Vagina (tissue), 2 donors: ENCODE data around the gene SPATA16. TPM values are rescaled to one million over a fixed set of nuclear protein-coding genes. Genes with fewer than 3 reads are reported as not detected.

Source experiments
- DNase-seq, 2 donors: peaks; one replicate each; pipeline ENCODE4 v3.0.0-alpha.2; 2017; ENCODE audit errors: extremely low spot score in 2 of 2
- H3K27ac ChIP-seq: fragments of 200-600 bp; sonication (generic); one replicate; pipeline ENCODE4 v1.5.1; 2019
- H3K27me3 ChIP-seq: fragments of 200-600 bp; sonication (generic); one replicate; pipeline ENCODE4 v1.5.1; 2019
- H3K36me3 ChIP-seq, 2 donors: fragments of 200-600 bp; sonication (generic); one replicate each; pipeline ENCODE4 v1.5.1; 2017 to 2019
- H3K4me1 ChIP-seq: fragments of 200-600 bp; sonication (generic); one replicate; pipeline ENCODE4 v1.5.1; 2019
- H3K4me3 ChIP-seq, 2 donors: fragments of 200-600 bp; sonication (generic); 1 replicate in 1 of 2; 2 replicates in 1 of 2; pipeline ENCODE4 v1.5.1; 2016 to 2019
- H3K9me3 ChIP-seq: fragments of 200-600 bp; sonication (generic); one replicate; pipeline ENCODE4 v1.5.1; 2019
- CTCF ChIP-seq, 3 experiments: fragments of 450-650 bp in 2 of 3; fragments of 200-600 bp in 1 of 3; sonication (generic) in 1 of 3; IDR thresholded peaks; one replicate each; pipeline ENCODE4 v1.5.1; 2017 to 2019; ENCODE audit warnings: antibody characterized with exemption in 3 of 3, mild to moderate bottlenecking in 2 of 3, moderate library complexity in 2 of 3
- POLR2A ChIP-seq, 2 donors: fragments of 450-650 bp; IDR thresholded peaks; one replicate each; pipeline ENCODE4 v1.6.1; 2017; ENCODE audit warnings: antibody characterized with exemption in 2 of 2, mild to moderate bottlenecking in 2 of 2, moderate library complexity in 2 of 2
- POLR2AphosphoS5 ChIP-seq, 2 donors: sonication (generic); formaldehyde crosslinking; IDR thresholded peaks; one replicate each; pipeline ENCODE4 v1.9.0; 2017; ENCODE audit warnings: antibody characterized with exemption in 2 of 2, mild to moderate bottlenecking in 2 of 2, low read depth in 1 of 2; ENCODE audit not compliant: insufficient read depth in 1 of 2
- intact Hi-C: fragments of 100-400 bp; cut with DNase I; formaldehyde crosslinking; loops from one replicate; pipeline ENCODE4 v1.15.1; 2023
- total RNA-seq: library from RNA; depleted of rRNA; stranded (reverse); fragments of >200 nt; gene quantifications from one replicate; pipeline ENCODE4 v1.2.3, GENCODE V29; 2016

The SPATA16 gene
- total RNA-seq, 1 donor from 2014 or later: not detected

DNA sequence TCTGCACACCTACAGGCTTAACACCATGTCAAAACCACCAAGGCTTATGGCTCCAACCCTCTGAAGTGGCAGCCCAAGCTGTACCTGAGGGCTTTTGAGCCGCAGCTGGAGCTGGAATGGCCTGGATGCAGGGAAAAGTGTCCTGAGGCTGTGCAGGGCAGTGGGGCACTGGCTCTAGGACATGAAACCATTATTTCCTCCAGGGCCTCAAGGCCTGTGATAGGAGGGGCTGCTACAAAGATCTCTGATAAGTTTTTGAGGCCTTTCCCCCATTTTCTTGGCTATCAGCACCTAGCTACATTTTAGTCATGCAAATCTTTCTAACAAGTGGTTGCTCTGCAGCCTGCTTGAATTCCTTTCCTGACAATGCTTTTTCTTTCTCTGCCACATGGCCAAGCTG lies 37.6 kb downstream of the SPATA16 start:
- Histone ChIP-seq H3K36me3 (no peaks in the 10 kb centered on the region), H3K9me3 (no peaks in the 10 kb centered on the region), H3K27ac (no peak overlapping the region), H3K4me1 (no peaks in the 10 kb centered on the region), H3K27me3 (no peaks in the 10 kb centered on the region), H3K4me3 (no peak overlapping the region)
- DNase-seq: no peak
- no peak for TF ChIP-seq CTCF (IDR thresholded peaks at IDR 0.05)
- TF ChIP-seq POLR2AphosphoS5 (IDR thresholded peaks at IDR 0.05; ENCODE audit: insufficient read depth in 1 of 2, low read depth in 1 of 2): no peak
- TF ChIP-seq POLR2A (IDR thresholded peaks at IDR 0.05): no peak
- intact Hi-C loops: no loop called here

DNA sequence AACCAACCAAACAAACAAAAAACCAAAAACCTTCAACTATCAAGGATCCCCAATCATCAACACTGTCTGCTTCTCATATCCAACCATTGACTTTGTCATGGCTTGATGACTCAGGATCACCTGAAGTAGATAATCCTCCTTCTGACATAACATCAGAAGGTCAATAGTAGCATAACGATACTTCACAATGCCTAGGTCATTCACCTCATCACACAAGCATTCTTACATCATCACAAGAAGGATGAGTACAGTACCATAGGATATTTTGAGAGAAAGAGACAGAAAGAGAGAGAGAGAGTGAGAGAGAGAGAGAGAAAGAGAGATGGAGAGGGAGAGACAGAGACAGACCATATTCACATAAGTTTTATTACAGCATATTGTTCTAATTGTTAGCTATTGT lies 42.1 kb downstream of the SPATA16 start:
- Histone ChIP-seq H3K36me3 (no peaks in the 10 kb centered on the region), H3K27me3 (no peaks in the 10 kb centered on the region), H3K9me3 (no peaks in the 10 kb centered on the region), H3K4me1 (no peaks in the 10 kb centered on the region), H3K27ac (no peak overlapping the region), H3K4me3 (no peak overlapping the region)
- intact Hi-C loops: no loop called here
- DNase-seq: no peak
- TF ChIP-seq POLR2AphosphoS5 (IDR thresholded peaks at IDR 0.05; ENCODE audit: insufficient read depth in 1 of 2, low read depth in 1 of 2): no peak
- TF ChIP-seq CTCF (IDR thresholded peaks at IDR 0.05): no peak
- no peak for TF ChIP-seq POLR2A (IDR thresholded peaks at IDR 0.05)

DNA sequence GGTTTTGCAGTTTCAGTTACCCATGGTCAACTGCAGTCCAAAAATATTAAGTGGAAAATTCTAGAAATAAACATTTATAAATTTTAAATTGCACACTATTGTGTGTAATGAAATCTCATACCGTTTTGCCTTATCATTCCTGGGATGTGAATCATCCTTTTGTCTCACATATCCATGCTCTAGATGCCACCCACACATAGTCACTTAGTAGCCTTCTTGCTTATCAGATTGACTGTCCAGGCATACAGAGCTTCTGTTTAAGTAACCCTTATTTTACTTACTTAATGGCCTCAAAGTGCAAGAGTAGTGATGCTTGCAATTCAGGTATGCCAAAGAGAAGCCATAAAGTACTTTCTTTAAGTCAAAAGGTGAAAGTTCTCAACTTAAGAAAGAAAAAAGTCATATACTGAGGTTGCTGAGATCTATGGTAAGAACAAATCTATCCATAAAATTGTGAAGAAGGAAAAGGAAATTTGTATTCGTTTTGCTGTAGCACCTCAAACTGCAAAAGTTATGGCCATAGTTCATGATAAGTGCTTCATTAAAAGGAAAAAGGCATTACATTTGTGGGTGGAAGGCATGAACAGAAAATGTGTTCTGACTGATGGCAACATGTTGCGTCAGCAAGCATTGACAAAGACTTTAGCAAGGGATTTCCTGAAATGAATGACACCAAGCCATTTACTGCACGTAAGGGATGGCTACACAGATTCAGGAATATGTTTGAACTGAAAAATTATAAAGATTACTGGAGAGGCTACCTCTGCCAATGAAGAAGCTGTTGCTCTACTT lies 43.8 kb downstream of the SPATA16 start:
- H3K36me3 ChIP-seq: no peaks in the 10 kb centered on the region
- no peak overlapping the region for H3K27ac ChIP-seq
- no peak for DNase-seq
- intact Hi-C loops: no loop called here
- TF ChIP-seq POLR2A (IDR thresholded peaks at IDR 0.05) (no peak), CTCF (IDR thresholded peaks at IDR 0.05) (no peak), POLR2AphosphoS5 (IDR thresholded peaks at IDR 0.05; ENCODE audit: insufficient read depth in 1 of 2, low read depth in 1 of 2) (no peak)
- no peaks in the 10 kb centered on the region for H3K4me1 ChIP-seq
- no peaks in the 10 kb centered on the region for H3K9me3 ChIP-seq
- no peak overlapping the region for H3K4me3 ChIP-seq
- H3K27me3 ChIP-seq: no peaks in the 10 kb centered on the region

DNA sequence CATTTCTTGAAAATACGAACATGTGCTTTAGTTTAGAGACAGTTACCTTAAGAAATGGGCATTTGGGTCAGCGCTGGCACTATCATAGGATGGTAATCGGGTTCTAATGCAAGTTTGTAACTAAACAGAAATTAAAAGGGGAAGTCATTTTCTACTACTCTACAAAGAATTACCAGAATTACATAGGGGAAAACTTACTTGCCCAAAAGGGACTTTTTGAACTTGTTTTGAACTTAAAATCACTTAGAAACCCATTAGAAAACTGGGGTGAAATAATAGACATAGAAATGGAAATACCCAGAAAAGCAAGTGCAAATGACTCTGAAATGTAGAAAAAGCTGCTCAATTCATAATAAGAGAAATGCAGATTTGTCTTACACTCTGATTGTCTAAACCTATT lies 44.9 kb downstream of the SPATA16 start:
- Histone ChIP-seq H3K4me1 (no peaks in the 10 kb centered on the region), H3K9me3 (no peaks in the 10 kb centered on the region), H3K27me3 (no peaks in the 10 kb centered on the region), H3K4me3 (no peak overlapping the region), H3K27ac (no peak overlapping the region), H3K36me3 (no peaks in the 10 kb centered on the region)
- TF ChIP-seq CTCF (IDR thresholded peaks at IDR 0.05): no peak
- no peak for TF ChIP-seq POLR2AphosphoS5 (IDR thresholded peaks at IDR 0.05; ENCODE audit: insufficient read depth in 1 of 2, low read depth in 1 of 2)
- no peak for TF ChIP-seq POLR2A (IDR thresholded peaks at IDR 0.05)
- intact Hi-C loops: no loop called here
- DNase-seq: no peak

- Histone ChIP-seq H3K27ac (no peak overlapping the region), H3K4me3 (no peak overlapping the region), H3K4me1 (no peaks in the 10 kb centered on the region), H3K9me3 (no peaks in the 10 kb centered on the region), H3K27me3 (no peaks in the 10 kb centered on the region), H3K36me3 (no peaks in the 10 kb centered on the region)
- no peak for DNase-seq
- no peak for TF ChIP-seq POLR2A (IDR thresholded peaks at IDR 0.05)
- no peak for TF ChIP-seq CTCF (IDR thresholded peaks at IDR 0.05)
- TF ChIP-seq POLR2AphosphoS5 (IDR thresholded peaks at IDR 0.05; ENCODE audit: insufficient read depth in 1 of 2, low read depth in 1 of 2): no peak
- intact Hi-C loops: no loop called here
Measured at GRCh38 chr3:173092038-173092437, 49.0 kb downstream of the SPATA16 start.
